ENCODE results near the gene STIM2. TPM values are rescaled to one million over a fixed set of nuclear protein-coding genes. Genes with fewer than 3 reads are reported as not detected.

Gene STIM2
- total and polyA plus RNA-seq, 2 donors (not counting 1 experiment from before 2014, with no cell fraction given) = 19.0 to 33.0 TPM

DNA sequence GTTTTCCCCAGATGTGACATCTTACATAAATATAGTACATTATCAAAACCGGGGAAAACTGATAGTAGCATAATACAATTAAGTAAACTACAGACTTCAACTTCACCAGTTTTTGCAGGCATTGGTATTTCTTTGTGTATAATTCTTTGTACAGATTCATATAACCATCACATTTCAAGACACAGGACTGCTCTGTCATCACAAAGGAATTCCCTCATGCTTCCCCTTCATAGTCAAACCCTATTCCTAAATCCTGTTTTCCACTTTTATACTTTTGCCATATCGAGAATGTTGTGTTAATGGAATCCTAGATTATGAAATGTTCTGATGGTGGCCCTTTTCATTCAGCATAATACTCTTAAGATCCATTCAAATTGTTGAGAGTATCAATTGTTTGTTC is 36.0 kb downstream of the STIM2 start:
- no peaks in the 10 kb centered on the region for H3K27me3 ChIP-seq (ENCODE audit: control insufficient read depth, insufficient read depth, low read length)
- no peaks in the 10 kb centered on the region for H3K36me3 ChIP-seq (ENCODE audit: control insufficient read depth, insufficient read depth, low read length)
- H3K4me2 ChIP-seq (ENCODE audit: extremely low read depth, insufficient read depth, low read length) = no peak overlapping the region
- no peak for TF ChIP-seq EZH2 (IDR thresholded peaks at IDR 0.05; ENCODE audit: low read length, missing control alignments)
- TF ChIP-seq, protein P1, sequence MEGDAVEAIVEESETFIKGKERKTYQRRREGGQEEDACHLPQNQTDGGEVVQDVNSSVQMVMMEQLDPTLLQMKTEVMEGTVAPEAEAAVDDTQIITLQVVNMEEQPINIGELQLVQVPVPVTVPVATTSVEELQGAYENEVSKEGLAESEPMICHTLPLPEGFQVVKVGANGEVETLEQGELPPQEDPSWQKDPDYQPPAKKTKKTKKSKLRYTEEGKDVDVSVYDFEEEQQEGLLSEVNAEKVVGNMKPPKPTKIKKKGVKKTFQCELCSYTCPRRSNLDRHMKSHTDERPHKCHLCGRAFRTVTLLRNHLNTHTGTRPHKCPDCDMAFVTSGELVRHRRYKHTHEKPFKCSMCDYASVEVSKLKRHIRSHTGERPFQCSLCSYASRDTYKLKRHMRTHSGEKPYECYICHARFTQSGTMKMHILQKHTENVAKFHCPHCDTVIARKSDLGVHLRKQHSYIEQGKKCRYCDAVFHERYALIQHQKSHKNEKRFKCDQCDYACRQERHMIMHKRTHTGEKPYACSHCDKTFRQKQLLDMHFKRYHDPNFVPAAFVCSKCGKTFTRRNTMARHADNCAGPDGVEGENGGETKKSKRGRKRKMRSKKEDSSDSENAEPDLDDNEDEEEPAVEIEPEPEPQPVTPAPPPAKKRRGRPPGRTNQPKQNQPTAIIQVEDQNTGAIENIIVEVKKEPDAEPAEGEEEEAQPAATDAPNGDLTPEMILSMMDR (conservative IDR thresholded peaks at IDR 0.05 in 1 of 2, IDR thresholded peaks at IDR 0.05 in 1 of 2; ENCODE audit: low read depth in 1 of 2, low read length in 2 of 2) = no peak
- H3K9ac ChIP-seq (ENCODE audit: insufficient read depth, low read length) = no peak overlapping the region
- H3K79me2 ChIP-seq (ENCODE audit: control insufficient read depth, insufficient read depth, low read length) = peaks cover 3% of the 10 kb centered on the region
- no peak overlapping the region for H3K27ac ChIP-seq (ENCODE audit: insufficient read depth, low read length)
- H3K9me3 ChIP-seq (ENCODE audit: control insufficient read depth, insufficient read depth, low read depth, low read length) = no peaks in the 10 kb centered on the region
- peaks cover 3% of the 10 kb centered on the region for H3K4me1 ChIP-seq (ENCODE audit: control insufficient read depth, extremely low read depth, insufficient read depth, low read length)
- no peaks in the 10 kb centered on the region for H4K20me1 ChIP-seq (ENCODE audit: control insufficient read depth, extremely low read depth, insufficient read depth, low read length)
- DNase-seq (ENCODE audit: low read depth in 2 of 2) = peak; percentile 56 to 58
- H2AFZ ChIP-seq (ENCODE audit: low read length) = no peak overlapping the region
- no peak overlapping the region for H3K4me3 ChIP-seq (replicated peaks in 1 of 4; ENCODE audit: control extremely low read depth in 1 of 4, insufficient read depth in 1 of 4, low read depth in 3 of 4, low read length in 4 of 4)

DNA sequence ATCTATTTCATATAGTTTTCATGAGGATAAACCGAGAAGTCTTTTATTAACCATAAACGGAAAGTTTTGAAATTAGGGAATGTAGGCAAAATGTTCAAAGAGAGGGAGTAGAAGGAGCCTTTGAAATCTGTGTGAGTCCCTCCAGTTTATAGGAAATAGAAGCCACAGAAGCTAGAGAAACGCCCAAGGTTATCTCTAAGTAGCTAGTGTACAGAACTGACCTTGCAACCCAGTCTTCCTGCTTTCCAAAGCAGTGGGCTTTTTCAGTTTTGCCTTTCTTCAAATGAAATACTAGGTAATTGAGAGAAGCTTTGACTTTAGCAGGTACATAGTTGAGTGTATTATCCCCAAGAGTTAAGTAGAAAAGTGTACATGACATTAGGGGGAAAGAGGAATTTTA is 39.4 kb downstream of the STIM2 start:
- no peaks in the 10 kb centered on the region for H3K27me3 ChIP-seq (ENCODE audit: control insufficient read depth, insufficient read depth, low read length)

DNA sequence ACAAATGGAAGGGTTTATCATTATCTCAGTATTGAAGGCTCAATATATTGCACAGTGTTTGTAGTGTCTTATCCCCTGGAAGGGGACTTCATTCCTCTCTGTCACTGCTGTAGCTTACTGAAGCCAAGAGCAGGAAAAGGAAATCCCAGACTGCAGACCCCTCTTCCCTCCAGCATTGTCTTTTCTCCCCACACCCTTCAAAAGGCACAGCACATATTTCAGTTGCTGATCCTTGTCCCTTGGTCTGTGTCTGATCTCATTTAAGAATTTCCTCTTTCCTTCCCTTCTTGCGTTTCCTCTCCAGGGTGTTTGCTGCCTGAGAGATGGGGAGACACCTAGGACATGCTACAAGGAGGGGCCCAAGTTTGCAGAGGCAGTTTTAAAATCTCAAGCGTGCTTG is 40.1 kb downstream of the STIM2 start:
- Histone ChIP-seq H3K79me2 (ENCODE audit: control insufficient read depth, insufficient read depth, low read length) (peaks cover 3% of the 10 kb centered on the region), H3K27me3 (ENCODE audit: control insufficient read depth, insufficient read depth, low read length) (no peaks in the 10 kb centered on the region), H2AFZ (ENCODE audit: low read length) (no peak overlapping the region), H3K4me3 (replicated peaks in 1 of 4; ENCODE audit: control extremely low read depth in 1 of 4, insufficient read depth in 1 of 4, low read depth in 3 of 4, low read length in 4 of 4) (no peak overlapping the region), H3K36me3 (ENCODE audit: control insufficient read depth, insufficient read depth, low read length) (no peaks in the 10 kb centered on the region), H3K4me2 (ENCODE audit: extremely low read depth, insufficient read depth, low read length) (no peak overlapping the region), H3K27ac (ENCODE audit: insufficient read depth, low read length) (no peak overlapping the region), H4K20me1 (ENCODE audit: control insufficient read depth, extremely low read depth, insufficient read depth, low read length) (no peaks in the 10 kb centered on the region), H3K4me1 (ENCODE audit: control insufficient read depth, extremely low read depth, insufficient read depth, low read length) (peaks cover 3% of the 10 kb centered on the region), H3K9me3 (ENCODE audit: control insufficient read depth, insufficient read depth, low read depth, low read length) (no peaks in the 10 kb centered on the region), H3K9ac (ENCODE audit: insufficient read depth, low read length) (no peak overlapping the region)
- DNase-seq (ENCODE audit: low read depth in 2 of 2) = no peak
- TF ChIP-seq, protein P1 (conservative IDR thresholded peaks at IDR 0.05 in 1 of 2, IDR thresholded peaks at IDR 0.05 in 1 of 2; ENCODE audit: low read depth in 1 of 2, low read length in 2 of 2) = no peak
- no peak for TF ChIP-seq EZH2 (IDR thresholded peaks at IDR 0.05; ENCODE audit: low read length, missing control alignments)

More for the DNA sequence above, 39.4 kb downstream of the STIM2 start:
- DNase-seq (ENCODE audit: low read depth in 2 of 2) = no peak
- Histone ChIP-seq H3K9ac (ENCODE audit: insufficient read depth, low read length) (no peak overlapping the region), H3K4me1 (ENCODE audit: control insufficient read depth, extremely low read depth, insufficient read depth, low read length) (peaks cover 3% of the 10 kb centered on the region), H3K4me2 (ENCODE audit: extremely low read depth, insufficient read depth, low read length) (no peak overlapping the region), H3K27ac (ENCODE audit: insufficient read depth, low read length) (no peak overlapping the region), H3K4me3 (replicated peaks in 1 of 4; ENCODE audit: control extremely low read depth in 1 of 4, insufficient read depth in 1 of 4, low read depth in 3 of 4, low read length in 4 of 4) (no peak overlapping the region), H4K20me1 (ENCODE audit: control insufficient read depth, extremely low read depth, insufficient read depth, low read length) (no peaks in the 10 kb centered on the region), H3K36me3 (ENCODE audit: control insufficient read depth, insufficient read depth, low read length) (no peaks in the 10 kb centered on the region), H2AFZ (ENCODE audit: low read length) (no peak overlapping the region), H3K79me2 (ENCODE audit: control insufficient read depth, insufficient read depth, low read length) (peaks cover 3% of the 10 kb centered on the region), H3K9me3 (ENCODE audit: control insufficient read depth, insufficient read depth, low read depth, low read length) (no peaks in the 10 kb centered on the region)
- TF ChIP-seq, protein P1 (conservative IDR thresholded peaks at IDR 0.05 in 1 of 2, IDR thresholded peaks at IDR 0.05 in 1 of 2; ENCODE audit: low read depth in 1 of 2, low read length in 2 of 2) = no peak
- TF ChIP-seq EZH2 (IDR thresholded peaks at IDR 0.05; ENCODE audit: low read length, missing control alignments) = no peak
